ENCODE measurements around the gene KCNC1. TPM values are rescaled to one million over a fixed set of nuclear protein-coding genes. Genes with fewer than 3 reads are reported as not detected.
A peak's percentile ranks its signal among the peaks of the same experiment; 100 is the strongest.

KCNC1 gene
- total RNA-seq, 2 donors from 2014 or later: not detected

GRCh38 chr11:17719938-17720795 is 14.4 kb upstream of the KCNC1 start:
- Mint-ChIP-seq H3K27ac (no peak overlapping the region), H3K27me3 (peaks cover 45% of the 10 kb centered on the region), H3K4me1 (peaks cover 2% of the 10 kb centered on the region), H3K36me3 (ENCODE audit: low read depth) (peaks cover 2% of the 10 kb centered on the region), H3K4me3 (no peak overlapping the region)
- DNase-seq (no peak), ATAC-seq (no peak)
- H3K9me3 ChIP-seq (ENCODE audit: control insufficient read depth, low read length, poor library complexity, severe bottlenecking): no peaks in the 10 kb centered on the region

- peaks cover 2% of the 10 kb centered on the region for H3K4me1 Mint-ChIP-seq
- H3K27me3 Mint-ChIP-seq: peaks cover 47% of the 10 kb centered on the region
- no peak for DNase-seq
These were observed 13.8 kb upstream of the KCNC1 start for GRCh38 chr11:17720796-17721171.

GRCh38 chr11:17721242-17721999 is 13.2 kb upstream of the KCNC1 start:
- H3K9me3 ChIP-seq (ENCODE audit: control insufficient read depth, low read length, poor library complexity, severe bottlenecking): no peaks in the 10 kb centered on the region
- no peak overlapping the region for H3K27ac Mint-ChIP-seq
- no peak for ATAC-seq
- peaks cover 50% of the 10 kb centered on the region for H3K27me3 Mint-ChIP-seq
- DNase-seq: no peak
- peaks cover 2% of the 10 kb centered on the region for H3K4me1 Mint-ChIP-seq
- H3K36me3 Mint-ChIP-seq (ENCODE audit: low read depth): peaks cover 2% of the 10 kb centered on the region
- H3K4me3 Mint-ChIP-seq: no peak overlapping the region

More at GRCh38 chr11:17720796-17721171, 13.8 kb upstream of the KCNC1 start:
- Mint-ChIP-seq H3K4me3 (no peak overlapping the region), H3K36me3 (ENCODE audit: low read depth) (peaks cover 2% of the 10 kb centered on the region), H3K27ac (no peak overlapping the region)
- ATAC-seq: no peak
- H3K9me3 ChIP-seq (ENCODE audit: control insufficient read depth, low read length, poor library complexity, severe bottlenecking): no peaks in the 10 kb centered on the region

GRCh38 chr11:17722000-17722643 is 12.5 kb upstream of the KCNC1 start:
- DNase-seq (no peak), ATAC-seq (no peak)
- Mint-ChIP-seq H3K27me3 (peaks cover 54% of the 10 kb centered on the region), H3K36me3 (ENCODE audit: low read depth) (peaks cover 2% of the 10 kb centered on the region), H3K4me3 (no peak overlapping the region), H3K27ac (no peak overlapping the region), H3K4me1 (peaks cover 2% of the 10 kb centered on the region)
- no peaks in the 10 kb centered on the region for H3K9me3 ChIP-seq (ENCODE audit: control insufficient read depth, low read length, poor library complexity, severe bottlenecking)

GRCh38 chr11:17724020-17724908 is 10.3 kb upstream of the KCNC1 start:
- H3K9me3 ChIP-seq (ENCODE audit: control insufficient read depth, low read length, poor library complexity, severe bottlenecking): no peaks in the 10 kb centered on the region
- DNase-seq: no peak
- Mint-ChIP-seq H3K27ac (no peak overlapping the region), H3K36me3 (ENCODE audit: low read depth) (peaks cover 2% of the 10 kb centered on the region), H3K27me3 (peaks cover 76% of the 10 kb centered on the region), H3K4me1 (peaks cover 2% of the 10 kb centered on the region), H3K4me3 (no peak overlapping the region)
- no peak for ATAC-seq

GRCh38 chr11:17725174-17725573 is 9.4 kb upstream of the KCNC1 start:
- no peaks in the 10 kb centered on the region for H3K9me3 ChIP-seq (ENCODE audit: control insufficient read depth, low read length, poor library complexity, severe bottlenecking)
- no peak for ATAC-seq
- peaks cover 2% of the 10 kb centered on the region for H3K4me1 Mint-ChIP-seq
- H3K4me3 Mint-ChIP-seq: no peak overlapping the region
- DNase-seq: no peak
- H3K27me3 Mint-ChIP-seq: peaks cover 81% of the 10 kb centered on the region
- peaks cover 2% of the 10 kb centered on the region for H3K36me3 Mint-ChIP-seq (ENCODE audit: low read depth)
- no peak overlapping the region for H3K27ac Mint-ChIP-seq

GRCh38 chr11:17730137-17730536 is 4.4 kb upstream of the KCNC1 start:
- H3K27ac Mint-ChIP-seq: no peak overlapping the region
- H3K4me3 Mint-ChIP-seq: no peak overlapping the region
- H3K9me3 ChIP-seq (ENCODE audit: control insufficient read depth, low read length, poor library complexity, severe bottlenecking): no peaks in the 10 kb centered on the region
- H3K27me3 Mint-ChIP-seq: peaks cover 74% of the 10 kb centered on the region
- DNase-seq (no peak), ATAC-seq (no peak)
- H3K4me1 Mint-ChIP-seq: peaks cover 5% of the 10 kb centered on the region
- H3K36me3 Mint-ChIP-seq (ENCODE audit: low read depth): no peaks in the 10 kb centered on the region

GRCh38 chr11:17730608-17731462 is 3.7 kb upstream of the KCNC1 start:
- DNase-seq (peak in 1 of 3 donors; percentile 47), ATAC-seq (peak; percentile 76)
- no peak overlapping the region for H3K4me3 Mint-ChIP-seq
- no peaks in the 10 kb centered on the region for H3K9me3 ChIP-seq (ENCODE audit: control insufficient read depth, low read length, poor library complexity, severe bottlenecking)
- no peaks in the 10 kb centered on the region for H3K36me3 Mint-ChIP-seq (ENCODE audit: low read depth)
- peaks cover 71% of the 10 kb centered on the region for H3K27me3 Mint-ChIP-seq
- peaks cover 5% of the 10 kb centered on the region for H3K4me1 Mint-ChIP-seq
- no peak overlapping the region for H3K27ac Mint-ChIP-seq

GRCh38 chr11:17733261-17733660 is 1.3 kb upstream of the KCNC1 start:
- Mint-ChIP-seq H3K27me3 (peaks cover 65% of the 10 kb centered on the region), H3K4me3 (peak overlapping the region; percentile 78), H3K36me3 (ENCODE audit: low read depth) (peaks cover 3% of the 10 kb centered on the region), H3K27ac (no peak overlapping the region), H3K4me1 (peaks cover 5% of the 10 kb centered on the region)
- ATAC-seq: no peak
- H3K9me3 ChIP-seq (ENCODE audit: control insufficient read depth, low read length, poor library complexity, severe bottlenecking): no peaks in the 10 kb centered on the region
- DNase-seq: no peak

- Mint-ChIP-seq H3K27me3 (peaks cover 49% of the 10 kb centered on the region), H3K36me3 (ENCODE audit: low read depth) (peaks cover 3% of the 10 kb centered on the region)
- DNase-seq: no peak
These were observed 621 bp downstream of the KCNC1 start for GRCh38 chr11:17734986-17735817.

GRCh38 chr11:17735818-17736578 is 1.4 kb downstream of the KCNC1 start:
- H3K9me3 ChIP-seq (ENCODE audit: control insufficient read depth, low read length, poor library complexity, severe bottlenecking): no peaks in the 10 kb centered on the region
- Mint-ChIP-seq H3K27me3 (peaks cover 42% of the 10 kb centered on the region), H3K4me1 (peaks cover 3% of the 10 kb centered on the region), H3K36me3 (ENCODE audit: low read depth) (peaks cover 3% of the 10 kb centered on the region), H3K4me3 (peak overlapping the region; percentile 63), H3K27ac (no peak overlapping the region)
- no peak for DNase-seq
- ATAC-seq: no peak

More at GRCh38 chr11:17734986-17735817, 621 bp downstream of the KCNC1 start:
- Mint-ChIP-seq H3K27ac (no peak overlapping the region), H3K4me3 (peak overlapping the region; percentile 28), H3K4me1 (peaks cover 5% of the 10 kb centered on the region)
- peak; percentile 52 for ATAC-seq
- H3K9me3 ChIP-seq (ENCODE audit: control insufficient read depth, low read length, poor library complexity, severe bottlenecking): no peaks in the 10 kb centered on the region

Data from T-helper 17 cell (primary cell).